ENCODE data around the gene CORO2A.

- TF ChIP-seq CTCF (IDR thresholded peaks at IDR 0.05) (no peak), POLR2AphosphoS5 (IDR thresholded peaks at IDR 0.05) (no peak), POLR2A (IDR thresholded peaks at IDR 0.05; ENCODE audit: low read depth) (no peak), EP300 (IDR thresholded peaks at IDR 0.05) (no peak)
Observed at GRCh38 chr9:98236901-98237487, 44.6 kb upstream of the CORO2A start.

Data from esophagus muscularis mucosa (tissue), 4 donors.